K562 (cell line): Measurements from ENCODE around the gene ATF3. TPM values are rescaled to one million over a fixed set of nuclear protein-coding genes. Genes with fewer than 3 reads are reported as not detected.

Source experiments
- ARID1B ChIP-seq: fragments of 450-650 bp; IDR thresholded peaks from 2 replicates; pipeline ENCODE4 v1.6.1; 2016; ENCODE audit warnings: antibody characterized with exemption, mild to moderate bottlenecking, inconsistent platforms
- ATF7 ChIP-seq: fragments of 450-650 bp; IDR thresholded peaks from 2 replicates; pipeline ENCODE4 v1.7.1; 2014; ENCODE audit warnings: mild to moderate bottlenecking, moderate library complexity
- MBD2 ChIP-seq: sonication (generic); IDR thresholded peaks from 2 replicates; pipeline ENCODE4 v1.6.1; 2016; ENCODE audit warnings: low read depth, borderline replicate concordance
- NBN ChIP-seq: fragments of 450-650 bp; IDR thresholded peaks from 2 replicates; pipeline ENCODE4 v1.6.1; 2016; ENCODE audit warnings: low read depth, mild to moderate bottlenecking
- NONO ChIP-seq, 2 experiments: fragments of 200-400 bp in 1 of 2; fragments of 450-650 bp in 1 of 2; formaldehyde crosslinking in 1 of 2; IDR thresholded peaks; 2 replicates each; pipeline ENCODE4 v1.6.1; 2017; ENCODE audit warnings: low read depth in 2 of 2, mild to moderate bottlenecking in 2 of 2, moderate library complexity in 2 of 2, low read length in 1 of 2
- SAFB2 ChIP-seq: fragments of 200-400 bp; formaldehyde crosslinking; IDR thresholded peaks from 2 replicates; pipeline ENCODE4 v1.6.1; 2018; ENCODE audit warnings: borderline replicate concordance, low read length, low read depth, moderate library complexity; ENCODE audit not compliant: severe bottlenecking
- ZNF699 ChIP-seq: fragments of 250-450 bp; sonication (Bioruptor Pico); IDR thresholded peaks from 2 replicates; pipeline ENCODE4 v1.8.0; 2021; ENCODE audit warnings: mild to moderate bottlenecking, moderate library complexity; ENCODE audit not compliant: insufficient replicate concordance
- polyA plus RNA-seq, 8 experiments: library from polyadenylated mRNA; depleted of rRNA in 4 of 8; stranded (reverse) in 5 of 8; unstranded in 3 of 8; fragments of >200 nt; fragmentation: Nextera tagmentation in 2 of 8; fragmentation: Illumina TruSeq in 1 of 8; extraction: Ambion mirVana in 2 of 8; extraction: Trizol in 1 of 8; gene quantifications; 2 replicates each; pipeline versions ENCODE4 v1.2.1 to v1.2.3, GENCODE V29; 2011 to 2014; ENCODE audit warnings: inconsistent platforms in 1 of 8, missing spikeins in 1 of 8
- total RNA-seq, 7 experiments: library from RNA; depleted of rRNA in 6 of 7; stranded (reverse); fragments of >200 nt in 6 of 7; fragmentation: Illumina TruSeq in 2 of 7; extraction: Trizol in 2 of 7; gene quantifications; 2 replicates each; pipeline versions ENCODE4 v1.2.1 to v1.2.3, GENCODE V29; 2011 to 2021; ENCODE audit warnings: low replicate concordance in 1 of 7
- TF ChIP-seq, protein P1 (sequence below): sonication (generic); formaldehyde crosslinking; IDR thresholded peaks from 2 replicates; pipeline ENCODE4 v1.8.1; 2023; ENCODE audit warnings: mild to moderate bottlenecking, missing genetic modification reagents
- TF ChIP-seq, protein P2 (sequence below), 2 experiments: fragments of 450-650 bp; conservative IDR thresholded peaks; 2 replicates each; pipeline ENCODE4 v1.6.1; 2017; ENCODE audit warnings: mild to moderate bottlenecking in 2 of 2, moderate library complexity in 2 of 2
- TF ChIP-seq, protein P3 (sequence below): fragments of 450-650 bp; IDR thresholded peaks from 2 replicates; pipeline ENCODE4 v1.6.1; 2016; ENCODE audit warnings: mild to moderate bottlenecking, moderate library complexity

ATF3 gene
- total and polyA plus RNA-seq, 9 of the 15 experiments (the other 6 are each of a cell fraction or from before 2014, with no cell fraction given): 3.5 to 28.2 (median 19.8) TPM

DNA sequence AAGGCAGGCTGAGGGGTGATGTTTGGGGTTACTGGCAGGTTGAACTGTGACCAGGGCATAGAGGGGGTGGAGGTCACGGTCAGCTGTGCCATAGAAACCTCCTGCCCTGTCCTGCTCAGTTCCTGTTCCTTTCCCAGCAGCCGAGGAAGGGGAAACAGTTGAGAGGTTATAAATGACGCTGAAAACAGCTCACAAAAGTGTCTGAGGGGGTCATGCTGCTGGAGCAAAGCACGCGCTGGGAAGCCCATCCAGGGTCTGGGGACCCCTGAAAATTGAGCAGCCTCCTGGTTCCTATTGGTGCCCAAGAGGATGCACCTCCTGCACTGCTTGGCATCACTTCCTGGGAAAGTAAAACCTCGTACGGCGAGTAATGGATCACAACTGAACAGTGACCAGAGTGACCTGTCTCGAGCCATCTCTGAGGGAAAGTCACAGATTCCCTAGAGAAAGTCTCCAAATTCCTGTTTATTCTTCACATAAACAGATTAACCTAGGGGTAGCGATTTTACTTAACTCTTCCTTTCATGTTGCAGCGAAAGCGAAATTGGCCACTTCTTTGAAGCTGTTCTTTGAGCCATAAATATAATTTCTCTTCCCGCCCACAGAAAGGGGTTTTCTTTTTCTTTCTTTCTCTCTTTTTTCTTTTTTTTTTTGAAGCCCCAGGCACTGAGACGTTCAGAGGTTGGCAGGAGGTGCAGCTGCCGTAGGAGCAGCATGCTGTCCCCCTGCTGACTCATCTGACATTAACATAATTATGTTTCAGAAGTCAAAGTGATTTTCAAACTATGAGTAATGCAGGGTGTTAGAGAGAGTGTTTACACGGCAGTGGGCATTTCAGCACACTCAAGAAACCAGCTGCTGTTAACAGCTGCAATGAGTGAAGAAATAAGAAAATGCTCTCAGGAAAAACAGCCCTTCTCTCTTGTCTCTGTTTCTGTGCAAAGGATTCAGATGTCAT is 41.8 kb upstream of the ATF3 start (continued):
- TF ChIP-seq MBD2: no peak
- no peak for TF ChIP-seq ZNF699
- TF ChIP-seq NBN: 0 out of 2 replicates have a peak, but pooled peaks have one; percentile 45
- no peak for TF ChIP-seq NONO (IDR thresholded peaks at IDR 0.05; ENCODE audit: low read depth in 2 of 2, low read length in 1 of 2)
- peak; percentile 68; the same call in 1 of the 2 replicates for TF ChIP-seq ATF7
- peak; percentile 53 for TF ChIP-seq ARID1B
- TF ChIP-seq, protein P1, sequence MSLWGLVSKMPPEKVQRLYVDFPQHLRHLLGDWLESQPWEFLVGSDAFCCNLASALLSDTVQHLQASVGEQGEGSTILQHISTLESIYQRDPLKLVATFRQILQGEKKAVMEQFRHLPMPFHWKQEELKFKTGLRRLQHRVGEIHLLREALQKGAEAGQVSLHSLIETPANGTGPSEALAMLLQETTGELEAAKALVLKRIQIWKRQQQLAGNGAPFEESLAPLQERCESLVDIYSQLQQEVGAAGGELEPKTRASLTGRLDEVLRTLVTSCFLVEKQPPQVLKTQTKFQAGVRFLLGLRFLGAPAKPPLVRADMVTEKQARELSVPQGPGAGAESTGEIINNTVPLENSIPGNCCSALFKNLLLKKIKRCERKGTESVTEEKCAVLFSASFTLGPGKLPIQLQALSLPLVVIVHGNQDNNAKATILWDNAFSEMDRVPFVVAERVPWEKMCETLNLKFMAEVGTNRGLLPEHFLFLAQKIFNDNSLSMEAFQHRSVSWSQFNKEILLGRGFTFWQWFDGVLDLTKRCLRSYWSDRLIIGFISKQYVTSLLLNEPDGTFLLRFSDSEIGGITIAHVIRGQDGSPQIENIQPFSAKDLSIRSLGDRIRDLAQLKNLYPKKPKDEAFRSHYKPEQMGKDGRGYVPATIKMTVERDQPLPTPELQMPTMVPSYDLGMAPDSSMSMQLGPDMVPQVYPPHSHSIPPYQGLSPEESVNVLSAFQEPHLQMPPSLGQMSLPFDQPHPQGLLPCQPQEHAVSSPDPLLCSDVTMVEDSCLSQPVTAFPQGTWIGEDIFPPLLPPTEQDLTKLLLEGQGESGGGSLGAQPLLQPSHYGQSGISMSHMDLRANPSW: no peak
- TF ChIP-seq, protein P2, sequence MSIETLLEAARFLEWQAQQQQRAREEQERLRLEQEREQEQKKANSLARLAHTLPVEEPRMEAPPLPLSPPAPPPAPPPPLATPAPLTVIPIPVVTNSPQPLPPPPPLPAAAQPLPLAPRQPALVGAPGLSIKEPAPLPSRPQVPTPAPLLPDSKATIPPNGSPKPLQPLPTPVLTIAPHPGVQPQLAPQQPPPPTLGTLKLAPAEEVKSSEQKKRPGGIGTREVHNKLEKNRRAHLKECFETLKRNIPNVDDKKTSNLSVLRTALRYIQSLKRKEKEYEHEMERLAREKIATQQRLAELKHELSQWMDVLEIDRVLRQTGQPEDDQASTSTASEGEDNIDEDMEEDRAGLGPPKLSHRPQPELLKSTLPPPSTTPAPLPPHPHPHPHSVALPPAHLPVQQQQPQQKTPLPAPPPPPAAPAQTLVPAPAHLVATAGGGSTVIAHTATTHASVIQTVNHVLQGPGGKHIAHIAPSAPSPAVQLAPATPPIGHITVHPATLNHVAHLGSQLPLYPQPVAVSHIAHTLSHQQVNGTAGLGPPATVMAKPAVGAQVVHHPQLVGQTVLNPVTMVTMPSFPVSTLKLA (conservative IDR thresholded peaks at IDR 0.05): peak in 1 of 2 experiments; percentile 50; a peak in 3 of 4 replicates
- no peak for TF ChIP-seq SAFB2
- TF ChIP-seq, protein P3, sequence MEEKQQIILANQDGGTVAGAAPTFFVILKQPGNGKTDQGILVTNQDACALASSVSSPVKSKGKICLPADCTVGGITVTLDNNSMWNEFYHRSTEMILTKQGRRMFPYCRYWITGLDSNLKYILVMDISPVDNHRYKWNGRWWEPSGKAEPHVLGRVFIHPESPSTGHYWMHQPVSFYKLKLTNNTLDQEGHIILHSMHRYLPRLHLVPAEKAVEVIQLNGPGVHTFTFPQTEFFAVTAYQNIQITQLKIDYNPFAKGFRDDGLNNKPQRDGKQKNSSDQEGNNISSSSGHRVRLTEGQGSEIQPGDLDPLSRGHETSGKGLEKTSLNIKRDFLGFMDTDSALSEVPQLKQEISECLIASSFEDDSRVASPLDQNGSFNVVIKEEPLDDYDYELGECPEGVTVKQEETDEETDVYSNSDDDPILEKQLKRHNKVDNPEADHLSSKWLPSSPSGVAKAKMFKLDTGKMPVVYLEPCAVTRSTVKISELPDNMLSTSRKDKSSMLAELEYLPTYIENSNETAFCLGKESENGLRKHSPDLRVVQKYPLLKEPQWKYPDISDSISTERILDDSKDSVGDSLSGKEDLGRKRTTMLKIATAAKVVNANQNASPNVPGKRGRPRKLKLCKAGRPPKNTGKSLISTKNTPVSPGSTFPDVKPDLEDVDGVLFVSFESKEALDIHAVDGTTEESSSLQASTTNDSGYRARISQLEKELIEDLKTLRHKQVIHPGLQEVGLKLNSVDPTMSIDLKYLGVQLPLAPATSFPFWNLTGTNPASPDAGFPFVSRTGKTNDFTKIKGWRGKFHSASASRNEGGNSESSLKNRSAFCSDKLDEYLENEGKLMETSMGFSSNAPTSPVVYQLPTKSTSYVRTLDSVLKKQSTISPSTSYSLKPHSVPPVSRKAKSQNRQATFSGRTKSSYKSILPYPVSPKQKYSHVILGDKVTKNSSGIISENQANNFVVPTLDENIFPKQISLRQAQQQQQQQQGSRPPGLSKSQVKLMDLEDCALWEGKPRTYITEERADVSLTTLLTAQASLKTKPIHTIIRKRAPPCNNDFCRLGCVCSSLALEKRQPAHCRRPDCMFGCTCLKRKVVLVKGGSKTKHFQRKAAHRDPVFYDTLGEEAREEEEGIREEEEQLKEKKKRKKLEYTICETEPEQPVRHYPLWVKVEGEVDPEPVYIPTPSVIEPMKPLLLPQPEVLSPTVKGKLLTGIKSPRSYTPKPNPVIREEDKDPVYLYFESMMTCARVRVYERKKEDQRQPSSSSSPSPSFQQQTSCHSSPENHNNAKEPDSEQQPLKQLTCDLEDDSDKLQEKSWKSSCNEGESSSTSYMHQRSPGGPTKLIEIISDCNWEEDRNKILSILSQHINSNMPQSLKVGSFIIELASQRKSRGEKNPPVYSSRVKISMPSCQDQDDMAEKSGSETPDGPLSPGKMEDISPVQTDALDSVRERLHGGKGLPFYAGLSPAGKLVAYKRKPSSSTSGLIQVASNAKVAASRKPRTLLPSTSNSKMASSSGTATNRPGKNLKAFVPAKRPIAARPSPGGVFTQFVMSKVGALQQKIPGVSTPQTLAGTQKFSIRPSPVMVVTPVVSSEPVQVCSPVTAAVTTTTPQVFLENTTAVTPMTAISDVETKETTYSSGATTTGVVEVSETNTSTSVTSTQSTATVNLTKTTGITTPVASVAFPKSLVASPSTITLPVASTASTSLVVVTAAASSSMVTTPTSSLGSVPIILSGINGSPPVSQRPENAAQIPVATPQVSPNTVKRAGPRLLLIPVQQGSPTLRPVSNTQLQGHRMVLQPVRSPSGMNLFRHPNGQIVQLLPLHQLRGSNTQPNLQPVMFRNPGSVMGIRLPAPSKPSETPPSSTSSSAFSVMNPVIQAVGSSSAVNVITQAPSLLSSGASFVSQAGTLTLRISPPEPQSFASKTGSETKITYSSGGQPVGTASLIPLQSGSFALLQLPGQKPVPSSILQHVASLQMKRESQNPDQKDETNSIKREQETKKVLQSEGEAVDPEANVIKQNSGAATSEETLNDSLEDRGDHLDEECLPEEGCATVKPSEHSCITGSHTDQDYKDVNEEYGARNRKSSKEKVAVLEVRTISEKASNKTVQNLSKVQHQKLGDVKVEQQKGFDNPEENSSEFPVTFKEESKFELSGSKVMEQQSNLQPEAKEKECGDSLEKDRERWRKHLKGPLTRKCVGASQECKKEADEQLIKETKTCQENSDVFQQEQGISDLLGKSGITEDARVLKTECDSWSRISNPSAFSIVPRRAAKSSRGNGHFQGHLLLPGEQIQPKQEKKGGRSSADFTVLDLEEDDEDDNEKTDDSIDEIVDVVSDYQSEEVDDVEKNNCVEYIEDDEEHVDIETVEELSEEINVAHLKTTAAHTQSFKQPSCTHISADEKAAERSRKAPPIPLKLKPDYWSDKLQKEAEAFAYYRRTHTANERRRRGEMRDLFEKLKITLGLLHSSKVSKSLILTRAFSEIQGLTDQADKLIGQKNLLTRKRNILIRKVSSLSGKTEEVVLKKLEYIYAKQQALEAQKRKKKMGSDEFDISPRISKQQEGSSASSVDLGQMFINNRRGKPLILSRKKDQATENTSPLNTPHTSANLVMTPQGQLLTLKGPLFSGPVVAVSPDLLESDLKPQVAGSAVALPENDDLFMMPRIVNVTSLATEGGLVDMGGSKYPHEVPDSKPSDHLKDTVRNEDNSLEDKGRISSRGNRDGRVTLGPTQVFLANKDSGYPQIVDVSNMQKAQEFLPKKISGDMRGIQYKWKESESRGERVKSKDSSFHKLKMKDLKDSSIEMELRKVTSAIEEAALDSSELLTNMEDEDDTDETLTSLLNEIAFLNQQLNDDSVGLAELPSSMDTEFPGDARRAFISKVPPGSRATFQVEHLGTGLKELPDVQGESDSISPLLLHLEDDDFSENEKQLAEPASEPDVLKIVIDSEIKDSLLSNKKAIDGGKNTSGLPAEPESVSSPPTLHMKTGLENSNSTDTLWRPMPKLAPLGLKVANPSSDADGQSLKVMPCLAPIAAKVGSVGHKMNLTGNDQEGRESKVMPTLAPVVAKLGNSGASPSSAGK: peak; percentile 55
